H9 (cell line): ENCODE measurements around the gene NPLOC4. TPM values are rescaled to one million over a fixed set of nuclear protein-coding genes. Genes with fewer than 3 reads are reported as not detected.

Experiments
- DNase-seq: peaks from one replicate; pipeline ENCODE4 v3.0.0-alpha.2; 2017
- H2AFZ ChIP-seq: one replicate; pipeline ENCODE4 v1.6.1; 2013; ENCODE audit warnings: mild to moderate bottlenecking, low read length, control low read depth, moderate library complexity
- H2AK5ac ChIP-seq: 2 replicates; pipeline ENCODE4 v1.6.1; 2013; ENCODE audit warnings: low read length, control low read depth, mixed read lengths; ENCODE audit not compliant: insufficient read length
- H2BK120ac ChIP-seq: one replicate; pipeline ENCODE4 v1.6.1; 2013; ENCODE audit warnings: low read depth, mild to moderate bottlenecking, low read length, control low read depth, inconsistent platforms; ENCODE audit not compliant: poor library complexity, severe bottlenecking
- H2BK12ac ChIP-seq: 2 replicates; pipeline ENCODE4 v1.6.1; 2013; ENCODE audit warnings: low read length, control low read depth, mixed read lengths, low read depth; ENCODE audit not compliant: insufficient read length
- H2BK15ac ChIP-seq: 2 replicates; pipeline ENCODE4 v1.6.1; 2013; ENCODE audit warnings: low read depth, low read length, control low read depth
- H2BK20ac ChIP-seq: one replicate; pipeline ENCODE4 v1.6.1; 2013; ENCODE audit warnings: low read depth, mild to moderate bottlenecking, low read length, control low read depth, inconsistent platforms; ENCODE audit not compliant: poor library complexity, severe bottlenecking
- H2BK5ac ChIP-seq: 2 replicates; pipeline ENCODE4 v1.6.1; 2013; ENCODE audit warnings: low read length, control low read depth, mixed read lengths; ENCODE audit not compliant: insufficient read length
- H3K14ac ChIP-seq: 2 replicates; pipeline ENCODE4 v1.6.1; 2013; ENCODE audit warnings: low read length, control low read depth; ENCODE audit not compliant: insufficient read depth
- H3K18ac ChIP-seq: 2 replicates; pipeline ENCODE4 v1.6.1; 2013; ENCODE audit warnings: low read depth, mild to moderate bottlenecking, mixed read lengths, low read length, control low read depth; ENCODE audit not compliant: insufficient read length
- H3K23ac ChIP-seq: 2 replicates; pipeline ENCODE4 v1.6.1; 2013; ENCODE audit warnings: low read length, control low read depth, mixed read lengths, low read depth; ENCODE audit not compliant: insufficient read length
- H3K23me2 ChIP-seq: 2 replicates; pipeline ENCODE4 v1.6.1; 2013; ENCODE audit warnings: low read depth, mild to moderate bottlenecking, mixed read lengths, low read length, control low read depth; ENCODE audit not compliant: insufficient read length, poor library complexity, severe bottlenecking
- H3K27ac ChIP-seq: 2 replicates; pipeline ENCODE4 v1.5.1; 2013; ENCODE audit warnings: low read length, control low read depth, mixed read lengths, low read depth; ENCODE audit not compliant: insufficient read length
- H3K27me3 ChIP-seq: 2 replicates; pipeline ENCODE4 v1.6.1; 2013; ENCODE audit warnings: low read length, control low read depth, inconsistent platforms; ENCODE audit not compliant: insufficient read depth
- H3K4ac ChIP-seq: 2 replicates; pipeline ENCODE4 v1.6.1; 2013; ENCODE audit warnings: low read depth, mild to moderate bottlenecking, control low read depth, inconsistent platforms, low read length, moderate library complexity
- H3K4me1 ChIP-seq: 2 replicates; pipeline ENCODE4 v1.6.1; 2013; ENCODE audit warnings: low read length, control low read depth, inconsistent platforms; ENCODE audit not compliant: insufficient read depth
- H3K4me2 ChIP-seq: 2 replicates; pipeline ENCODE4 v1.6.1; 2013; ENCODE audit warnings: low read length, control low read depth, mixed read lengths; ENCODE audit not compliant: insufficient read length, insufficient read depth
- H3K56ac ChIP-seq: 2 replicates; pipeline ENCODE4 v1.6.1; 2013; ENCODE audit warnings: low read depth, mild to moderate bottlenecking, mixed read lengths, low read length, control low read depth; ENCODE audit not compliant: insufficient read length
- H3K79me1 ChIP-seq: 2 replicates; pipeline ENCODE4 v1.6.1; 2013; ENCODE audit warnings: low read depth, mild to moderate bottlenecking, moderate library complexity, low read length, control low read depth, inconsistent platforms; ENCODE audit not compliant: insufficient read depth, poor library complexity, severe bottlenecking
- H3K79me2 ChIP-seq: 2 replicates; pipeline ENCODE4 v1.6.1; 2013; ENCODE audit warnings: low read length, control low read depth, inconsistent platforms; ENCODE audit not compliant: insufficient read depth
- H3K9ac ChIP-seq: 2 replicates; pipeline ENCODE4 v1.6.1; 2013; ENCODE audit warnings: low read length, control low read depth, mixed read lengths; ENCODE audit not compliant: insufficient read length; ENCODE audit errors: extremely low read depth
- H3K9me3 ChIP-seq: one replicate; pipeline ENCODE4 v1.6.1; 2013; ENCODE audit warnings: low read depth, low read length, inconsistent platforms; ENCODE audit not compliant: control insufficient read depth
- H3T11ph ChIP-seq: one replicate; pipeline ENCODE4 v1.6.1; 2013; ENCODE audit warnings: mild to moderate bottlenecking, low read length, control low read depth, inconsistent platforms
- H4K20me1 ChIP-seq: one replicate; pipeline ENCODE4 v1.6.1; 2013; ENCODE audit not compliant: control insufficient read depth, insufficient read length, insufficient read depth
- H4K5ac ChIP-seq: 2 replicates; pipeline ENCODE4 v1.6.1; 2013; ENCODE audit warnings: low read depth, mild to moderate bottlenecking, mixed read lengths, low read length, control low read depth; ENCODE audit not compliant: insufficient read length
- H4K8ac ChIP-seq: replicated peaks from 2 replicates; pipeline ENCODE4 v1.6.1; 2013; ENCODE audit warnings: low read length, control low read depth, mixed read lengths, low read depth; ENCODE audit not compliant: insufficient read length
- H4K91ac ChIP-seq: 2 replicates; pipeline ENCODE4 v1.6.1; 2013; ENCODE audit warnings: low read depth, mild to moderate bottlenecking, moderate library complexity, mixed read lengths, low read length, control low read depth; ENCODE audit not compliant: insufficient read length
- H3K27ac Mint-ChIP-seq, 3 experiments: 2 replicates in 2 of 3; 3 replicates in 1 of 3; pipeline ENCODE4 v1.8.0; 2020 to 2021; ENCODE audit warnings: mixed read lengths in 3 of 3, mild to moderate bottlenecking in 1 of 3, moderate library complexity in 1 of 3
- H3K27me3 Mint-ChIP-seq: 2 replicates; pipeline ENCODE4 v1.8.0; 2021; ENCODE audit warnings: low read depth, mild to moderate bottlenecking, moderate library complexity, mixed read lengths
- H3K36me3 Mint-ChIP-seq, 3 experiments: 2 replicates in 2 of 3; 3 replicates in 1 of 3; pipeline ENCODE4 v1.8.0; 2020 to 2021; ENCODE audit warnings: low read depth in 3 of 3, mixed read lengths in 3 of 3; ENCODE audit not compliant: insufficient read depth in 1 of 3
- H3K4me1 Mint-ChIP-seq, 2 experiments: 2 replicates each; pipeline ENCODE4 v1.8.0; 2020; ENCODE audit warnings: mixed read lengths in 2 of 2
- H3K4me3 Mint-ChIP-seq, 2 experiments: 2 replicates in 1 of 2; 3 replicates in 1 of 2; pipeline ENCODE4 v1.8.0; 2020 to 2021; ENCODE audit warnings: mild to moderate bottlenecking in 2 of 2, mixed read lengths in 2 of 2, moderate library complexity in 1 of 2
- H3K9me3 Mint-ChIP-seq, 2 experiments: 2 replicates in 1 of 2; 3 replicates in 1 of 2; pipeline ENCODE4 v1.8.0; 2020; ENCODE audit warnings: mild to moderate bottlenecking in 2 of 2, mixed read lengths in 2 of 2, moderate library complexity in 1 of 2
- WGBS: extraction: QIAGEN DNeasy Blood & Tissue Kit; methylation state at CpG from one replicate; pipeline ENCODE4 v1.1.7; 2013; ENCODE audit warnings: missing lambda C conversion rate, low lambda C conversion rate, mixed read lengths; ENCODE audit not compliant: insufficient read length; ENCODE audit errors: extremely low coverage; 5-methylcytosine and 5-hydroxymethylcytosine counted together
- total RNA-seq: library from RNA; stranded (reverse); gene quantifications from 2 replicates; pipeline ENCODE4 v1.2.1, GENCODE V29; 2021
- TF ChIP-seq, protein P1 (sequence below): fragments of 200-600 bp; sonication (generic); conservative IDR thresholded peaks from 3 replicates; pipeline ENCODE4 v1.8.0; 2021; ENCODE audit warnings: antibody characterized with exemption, mild to moderate bottlenecking

The NPLOC4 gene
- total RNA-seq, 1 experiment from 2014 or later, result 103 TPM

DNA sequence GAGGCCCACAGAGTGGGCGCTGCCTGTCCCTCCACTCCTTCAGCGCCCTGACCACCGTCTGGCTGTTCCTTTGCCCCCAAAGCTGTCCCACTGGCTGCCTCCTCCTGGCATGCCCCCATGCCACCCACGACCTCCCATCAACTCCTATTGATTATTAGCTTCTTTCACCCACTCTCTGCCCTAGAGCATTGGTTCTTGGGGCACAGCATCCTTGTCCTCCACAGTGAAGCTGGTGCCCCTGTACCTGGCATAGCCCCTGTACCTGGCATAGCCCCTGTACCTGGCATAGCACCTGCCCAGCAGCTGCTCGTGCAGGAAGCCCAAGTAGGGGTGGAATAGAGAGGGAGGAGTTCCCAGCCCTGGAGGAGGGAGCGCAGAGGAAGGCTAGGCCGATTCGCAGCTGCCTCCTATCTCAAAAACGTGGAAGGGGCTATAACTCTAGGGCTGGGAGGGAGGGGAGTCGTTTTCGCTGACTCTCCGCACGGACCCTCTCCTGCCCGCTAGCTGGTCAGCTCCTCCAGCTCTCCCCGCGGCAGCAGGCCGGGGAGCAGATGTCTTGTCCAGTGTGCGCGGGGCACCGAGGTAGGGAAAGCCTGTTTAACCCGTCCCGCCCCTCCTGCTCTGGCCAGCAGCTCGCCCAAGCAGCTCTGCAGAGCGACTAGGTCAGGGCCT, 118.7 kb downstream of the NPLOC4 start:
- Histone ChIP-seq H4K20me1 (no peaks in the 10 kb centered on the region), H2BK15ac (no peak overlapping the region), H2BK20ac (no peak overlapping the region), H3K79me2 (peaks cover 7% of the 10 kb centered on the region; the same call in 1 of the 2 replicates), H3K79me1 (peaks cover 2% of the 10 kb centered on the region), H3K9ac (no peak overlapping the region), H2AFZ (no peak overlapping the region), H2BK12ac (no peak overlapping the region), H3K4me1 (peaks cover 4% of the 10 kb centered on the region; the same call in 1 of the 2 replicates), H3K56ac (no peak overlapping the region), H3T11ph (no peak overlapping the region), H4K5ac (no peak overlapping the region), H3K23me2 (peaks cover 28% of the 10 kb centered on the region), H3K4me2 (peak overlapping the region; percentile 35), H3K27ac (no peak overlapping the region), H3K18ac (no peak overlapping the region), H3K27me3 (no peaks in the 10 kb centered on the region; the same call in 1 of the 2 replicates), H3K4ac (no peak overlapping the region), H2AK5ac (no peak overlapping the region), H2BK5ac (no peak overlapping the region), H4K91ac (no peak overlapping the region), H3K9me3 (no peaks in the 10 kb centered on the region), H4K8ac (no peak overlapping the region), H3K23ac (no peak overlapping the region), H3K14ac (no peak overlapping the region; the same call in 1 of the 2 replicates), H2BK120ac (no peak overlapping the region)
- Mint-ChIP-seq H3K4me3 (peak overlapping the region; percentile 49 to 67; a peak in 4 of 5 replicates), H3K36me3 (peaks cover 0 to 5% (median 0%) of the 10 kb centered on the region in 3 experiments; a peak in 1 of 7 replicates), H3K27ac (no peak overlapping the region), H3K27me3 (peaks cover 41% of the 10 kb centered on the region), H3K4me1 (peaks cover 21 to 29% of the 10 kb centered on the region in 2 experiments), H3K9me3 (no peaks in the 10 kb centered on the region)
- peak; percentile 73 for DNase-seq
- no CpG with 5 or more reads among the region's 24 CpGs for WGBS
- TF ChIP-seq, protein P1, sequence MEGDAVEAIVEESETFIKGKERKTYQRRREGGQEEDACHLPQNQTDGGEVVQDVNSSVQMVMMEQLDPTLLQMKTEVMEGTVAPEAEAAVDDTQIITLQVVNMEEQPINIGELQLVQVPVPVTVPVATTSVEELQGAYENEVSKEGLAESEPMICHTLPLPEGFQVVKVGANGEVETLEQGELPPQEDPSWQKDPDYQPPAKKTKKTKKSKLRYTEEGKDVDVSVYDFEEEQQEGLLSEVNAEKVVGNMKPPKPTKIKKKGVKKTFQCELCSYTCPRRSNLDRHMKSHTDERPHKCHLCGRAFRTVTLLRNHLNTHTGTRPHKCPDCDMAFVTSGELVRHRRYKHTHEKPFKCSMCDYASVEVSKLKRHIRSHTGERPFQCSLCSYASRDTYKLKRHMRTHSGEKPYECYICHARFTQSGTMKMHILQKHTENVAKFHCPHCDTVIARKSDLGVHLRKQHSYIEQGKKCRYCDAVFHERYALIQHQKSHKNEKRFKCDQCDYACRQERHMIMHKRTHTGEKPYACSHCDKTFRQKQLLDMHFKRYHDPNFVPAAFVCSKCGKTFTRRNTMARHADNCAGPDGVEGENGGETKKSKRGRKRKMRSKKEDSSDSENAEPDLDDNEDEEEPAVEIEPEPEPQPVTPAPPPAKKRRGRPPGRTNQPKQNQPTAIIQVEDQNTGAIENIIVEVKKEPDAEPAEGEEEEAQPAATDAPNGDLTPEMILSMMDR, result no peak
